ENCODE results near the gene MMP8. TPM values are rescaled to one million over a fixed set of nuclear protein-coding genes. Genes with fewer than 3 reads are reported as not detected.

Gene MMP8, protein sequence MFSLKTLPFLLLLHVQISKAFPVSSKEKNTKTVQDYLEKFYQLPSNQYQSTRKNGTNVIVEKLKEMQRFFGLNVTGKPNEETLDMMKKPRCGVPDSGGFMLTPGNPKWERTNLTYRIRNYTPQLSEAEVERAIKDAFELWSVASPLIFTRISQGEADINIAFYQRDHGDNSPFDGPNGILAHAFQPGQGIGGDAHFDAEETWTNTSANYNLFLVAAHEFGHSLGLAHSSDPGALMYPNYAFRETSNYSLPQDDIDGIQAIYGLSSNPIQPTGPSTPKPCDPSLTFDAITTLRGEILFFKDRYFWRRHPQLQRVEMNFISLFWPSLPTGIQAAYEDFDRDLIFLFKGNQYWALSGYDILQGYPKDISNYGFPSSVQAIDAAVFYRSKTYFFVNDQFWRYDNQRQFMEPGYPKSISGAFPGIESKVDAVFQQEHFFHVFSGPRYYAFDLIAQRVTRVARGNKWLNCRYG
- total RNA-seq: not detected in 2 replicates

DNA sequence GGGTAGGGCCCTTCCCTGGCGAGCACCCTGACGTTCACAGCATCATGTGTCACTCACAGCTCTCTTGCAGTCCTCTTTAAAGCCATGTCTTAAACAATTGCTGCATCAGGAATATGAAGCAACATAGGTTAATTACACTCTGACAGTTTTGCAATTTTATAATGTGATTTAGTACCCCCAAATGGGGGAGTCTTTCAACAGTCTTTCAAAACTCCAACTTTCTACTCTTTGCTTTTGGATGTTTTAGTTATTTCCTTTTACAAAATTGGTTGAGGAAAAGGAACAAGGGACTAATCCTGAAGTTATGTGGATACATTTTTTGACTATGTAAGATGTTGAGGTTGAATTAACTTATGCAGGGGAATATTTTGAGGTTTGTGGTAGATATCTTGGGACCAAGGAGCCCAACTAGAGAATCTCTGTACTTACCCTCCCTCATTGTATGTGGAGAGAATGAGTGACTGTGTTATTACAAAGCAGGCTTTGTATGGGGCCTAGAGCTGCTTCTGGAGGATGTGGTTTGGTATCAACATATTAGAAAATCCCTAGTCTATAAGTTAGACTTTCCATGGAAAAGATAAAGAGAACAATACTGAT is at the start of gene MMP8:
Gene MMP8, minus strand, starts transcription at position 51 of the 597 bp plus-strand sequence. CDS start 99 bp downstream, outside the sequence.

DNA sequence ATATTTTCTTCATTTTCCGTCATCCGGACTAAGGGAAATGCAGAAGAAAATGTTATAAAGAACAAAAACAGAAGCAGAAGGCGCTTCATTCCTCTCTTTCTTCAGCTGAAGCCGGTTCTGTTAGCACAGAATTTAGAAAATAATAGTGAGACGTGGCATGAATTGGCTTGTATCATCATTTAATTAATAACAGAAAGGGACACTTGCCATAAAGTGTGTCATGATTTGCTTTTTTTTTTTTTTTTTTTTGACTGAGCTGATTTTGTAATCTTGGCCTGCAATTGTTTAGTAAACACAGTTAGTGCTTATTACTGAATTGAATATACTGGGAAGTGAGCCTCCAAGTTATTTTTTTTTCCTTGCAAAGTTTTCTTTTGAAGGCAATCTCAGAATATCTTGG is 19.1 kb downstream of the MMP8 start, which contains the start of gene MMP27:
Gene MMP27, minus strand, starts transcription at position 144 of the 400 bp plus-strand sequence. Its CDS starts 55 bp downstream, at position 89.

Other genes starting within 250 kb of the MMP8 start
- gene MMP7, start 194.2 kb downstream of the MMP8 start, total RNA-seq: not detected in 2 replicates
- not detected in 2 replicates for gene MMP20, start 99.6 kb downstream of the MMP8 start, total RNA-seq
- not detected in 2 replicates for gene MMP27, start 19.2 kb downstream of the MMP8 start, total RNA-seq
- gene MMP10, start 55.7 kb upstream of the MMP8 start, total RNA-seq: 2.8 and 3.9 TPM in 2 replicates
- gene MMP1, start 73.2 kb upstream of the MMP8 start, total RNA-seq: 1,928 and 6,091 TPM in 2 replicates
- under 0.01 and 0.06 TPM in 2 replicates for gene MMP3, start 118.7 kb upstream of the MMP8 start, total RNA-seq
- not detected in 2 replicates for gene MMP12, start 150.0 kb upstream of the MMP8 start, total RNA-seq
- gene MMP13, start 230.8 kb upstream of the MMP8 start, total RNA-seq: not detected in 2 replicates